ENCODE data around the gene CPD.
"Not testable (repeated sequence)": the region's sequence is repeated elsewhere in the genome, so short reads cannot be mapped to it uniquely, and the experiment has no call there.

Gene CPD

DNA sequence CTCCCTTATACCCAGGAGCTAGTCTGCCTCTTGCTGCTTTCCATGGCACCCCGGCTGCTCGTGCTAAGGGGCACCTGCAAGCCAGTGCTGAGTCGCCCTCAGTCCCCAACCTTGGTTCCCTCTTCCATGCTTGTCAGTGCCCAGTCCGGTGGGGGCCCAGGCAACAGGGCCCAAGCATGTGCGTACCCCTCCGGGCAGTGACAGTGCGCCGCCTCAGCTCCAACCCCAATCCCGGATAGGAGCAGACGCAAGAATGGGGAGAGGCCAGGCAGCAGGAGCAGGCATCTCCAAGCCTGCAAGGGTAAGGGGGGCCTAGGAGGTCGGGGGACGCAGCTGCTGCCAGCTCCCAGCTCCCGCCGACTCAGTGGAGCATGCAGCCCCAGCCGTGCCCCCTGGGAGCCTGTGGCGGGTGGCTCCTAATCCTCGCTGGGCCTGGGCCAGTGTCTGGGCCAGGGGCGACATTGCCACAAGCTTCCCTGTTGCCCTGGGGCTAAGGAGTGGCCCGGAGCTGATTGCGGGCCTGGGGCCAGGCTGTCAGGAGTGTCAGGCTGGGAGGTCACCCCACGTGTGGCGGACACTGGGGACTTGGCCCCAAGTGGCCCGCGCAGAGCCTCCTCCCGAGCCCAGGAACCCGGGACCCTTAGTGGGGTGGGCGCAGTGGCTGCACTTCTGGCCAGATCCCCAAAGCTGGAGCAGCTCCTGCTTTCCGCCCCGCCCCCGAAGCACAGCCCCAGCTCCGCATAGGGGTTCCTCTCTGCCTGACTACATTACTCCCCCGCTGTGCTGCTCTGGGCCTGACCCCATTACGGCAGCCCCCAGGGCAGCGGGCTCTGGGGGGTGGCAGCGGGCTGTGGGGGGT lies 9.8 kb downstream of the CPD start:
- DNase-seq (ENCODE audit: low spot score), result no peak

GRCh38 chr17:30389756-30390300 lies 11.1 kb downstream of the CPD start:
- no peak for DNase-seq (ENCODE audit: low spot score)

GRCh38 chr17:30391534-30391933 lies 12.8 kb downstream of the CPD start:
- no peak for DNase-seq (ENCODE audit: low spot score)

- DNase-seq (ENCODE audit: low spot score), result no peak
Observed at GRCh38 chr17:30393491-30393890, 14.8 kb downstream of the CPD start.

DNA sequence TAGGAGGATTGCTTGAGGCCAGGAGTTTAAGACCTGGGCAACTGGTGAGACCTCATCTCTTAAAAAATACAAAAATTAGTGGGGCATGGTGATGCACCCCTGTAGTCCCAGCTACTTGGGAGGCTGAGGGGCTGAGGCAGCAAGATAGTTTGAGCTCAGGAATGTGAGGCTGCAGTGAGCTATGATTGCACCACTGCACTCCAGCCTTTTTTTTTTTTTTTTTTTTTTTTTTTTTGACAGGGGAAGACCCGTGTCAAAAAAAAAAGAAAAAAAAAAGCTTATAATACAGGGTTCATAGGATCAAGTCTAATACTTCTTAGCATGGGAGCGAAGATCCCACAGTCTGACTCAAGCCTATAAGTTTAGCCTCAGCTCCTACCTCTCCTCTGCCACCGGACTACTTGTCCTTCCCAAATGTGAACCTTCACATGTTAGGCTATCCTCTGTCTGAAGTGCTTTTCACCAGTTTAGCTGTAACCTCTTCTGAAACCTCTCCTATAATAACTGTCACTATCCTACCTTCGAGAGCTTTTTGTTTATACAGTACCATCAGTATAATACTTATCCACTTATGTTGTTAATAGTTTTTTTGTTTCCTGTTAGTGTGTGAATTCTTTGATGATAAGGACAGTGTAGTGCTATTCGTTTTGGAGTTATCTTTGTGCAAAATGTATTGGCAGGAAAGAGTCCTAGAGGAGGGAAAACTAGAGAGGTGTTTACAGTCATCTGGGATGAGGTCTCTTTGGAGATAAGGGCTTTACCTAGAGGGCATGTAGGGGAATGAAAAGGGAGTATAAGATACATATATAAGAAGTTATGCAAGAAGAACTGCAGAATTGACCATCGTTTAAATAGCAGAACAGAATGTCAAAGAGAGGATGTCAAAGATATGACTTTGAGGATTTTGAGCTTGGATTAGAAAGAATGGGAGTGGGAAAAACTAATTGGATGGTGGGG lies 15.5 kb downstream of the CPD start:
- DNase-seq (ENCODE audit: low spot score), result no peak

- DNase-seq (ENCODE audit: low spot score), result no peak
Observed at GRCh38 chr17:30395398-30396022, 16.8 kb downstream of the CPD start.

GRCh38 chr17:30396129-30396528 lies 17.4 kb downstream of the CPD start:
- no peak for DNase-seq (ENCODE audit: low spot score)

DNA sequence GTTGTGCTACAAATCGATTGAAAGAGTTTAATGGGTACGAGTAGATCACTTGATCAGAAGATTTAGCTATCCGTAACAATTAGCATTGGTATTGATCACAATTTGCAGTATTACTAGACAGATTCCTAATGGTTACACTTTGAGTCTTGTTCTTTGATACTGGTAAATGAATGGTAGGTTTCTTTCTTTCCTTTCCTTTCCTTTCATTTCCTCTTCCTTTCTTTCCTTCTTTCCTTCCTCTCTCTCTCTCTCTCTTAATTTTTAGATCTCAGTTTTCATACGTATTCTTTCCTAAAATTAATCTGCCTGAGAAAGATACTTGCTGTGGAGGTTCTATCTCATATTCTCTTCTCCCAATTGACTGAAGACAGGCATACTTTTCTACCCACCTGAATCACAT lies 17.9 kb downstream of the CPD start:
- DNase-seq (ENCODE audit: low spot score), result no peak

- DNase-seq (ENCODE audit: low spot score), result no peak
Observed at GRCh38 chr17:30398328-30399041, 19.8 kb downstream of the CPD start.

DNA sequence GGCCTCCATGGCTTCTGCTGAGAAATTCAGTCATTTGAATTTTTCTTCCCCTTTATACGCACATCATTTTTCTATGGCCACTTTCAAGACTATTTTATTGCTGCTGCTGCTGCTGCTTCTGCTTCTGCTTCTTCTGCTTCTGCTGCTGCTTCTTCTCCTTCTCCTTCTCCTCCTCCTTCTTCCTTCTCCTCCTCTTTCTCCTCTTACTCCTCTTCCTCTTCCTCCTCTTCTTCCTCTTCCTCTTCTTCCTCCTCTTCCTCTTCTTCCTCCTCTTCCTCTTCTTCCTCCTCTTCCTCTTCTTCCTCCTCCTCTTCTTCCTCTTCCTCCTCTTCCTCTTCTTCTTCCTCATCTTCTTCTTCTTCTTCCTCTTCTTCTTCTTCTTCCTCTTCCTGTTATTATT lies 22.4 kb downstream of the CPD start:
- no peak for DNase-seq (ENCODE audit: low spot score)

DNA sequence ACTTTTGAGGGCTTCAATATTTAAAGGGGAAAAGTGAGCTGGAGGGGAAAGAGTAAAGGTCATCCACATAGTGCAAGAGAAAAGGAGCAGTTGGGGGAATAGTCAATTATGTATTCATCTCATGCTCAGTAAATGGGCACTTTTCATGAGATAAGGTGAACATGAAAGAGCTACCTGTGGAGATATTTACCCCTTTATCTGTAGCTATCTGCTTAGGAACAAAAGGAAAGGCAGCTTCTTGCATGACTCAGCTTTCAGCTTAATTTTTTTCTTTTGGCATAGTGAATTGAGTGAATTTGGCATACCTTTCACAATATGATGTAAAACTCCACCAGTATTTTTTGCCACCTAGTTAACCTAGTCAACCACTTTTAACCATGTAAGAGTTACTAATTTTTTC lies 26.4 kb downstream of the CPD start:
- no peak for DNase-seq (ENCODE audit: low spot score)

DNA sequence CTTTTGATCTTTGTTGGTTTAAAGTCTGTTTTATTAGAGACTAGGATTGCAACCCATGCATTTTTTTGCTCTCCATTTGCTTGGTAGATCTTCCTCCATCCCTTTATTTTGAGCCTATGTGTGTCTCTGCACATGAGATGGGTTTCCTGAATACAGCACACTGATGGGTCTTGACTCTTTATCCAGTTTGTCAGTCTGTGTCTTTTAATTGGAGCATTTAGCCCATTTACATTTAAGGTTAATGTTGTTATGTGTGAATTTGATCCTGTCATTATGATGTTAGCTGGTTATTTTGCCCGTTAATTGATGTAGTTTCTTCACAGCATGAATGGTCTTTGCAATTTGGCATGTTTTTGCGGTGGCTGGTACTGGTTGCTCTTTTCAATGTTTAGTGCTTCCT lies 31.9 kb downstream of the CPD start:
- DNase-seq (ENCODE audit: low spot score), result not testable (repeated sequence)

DNA sequence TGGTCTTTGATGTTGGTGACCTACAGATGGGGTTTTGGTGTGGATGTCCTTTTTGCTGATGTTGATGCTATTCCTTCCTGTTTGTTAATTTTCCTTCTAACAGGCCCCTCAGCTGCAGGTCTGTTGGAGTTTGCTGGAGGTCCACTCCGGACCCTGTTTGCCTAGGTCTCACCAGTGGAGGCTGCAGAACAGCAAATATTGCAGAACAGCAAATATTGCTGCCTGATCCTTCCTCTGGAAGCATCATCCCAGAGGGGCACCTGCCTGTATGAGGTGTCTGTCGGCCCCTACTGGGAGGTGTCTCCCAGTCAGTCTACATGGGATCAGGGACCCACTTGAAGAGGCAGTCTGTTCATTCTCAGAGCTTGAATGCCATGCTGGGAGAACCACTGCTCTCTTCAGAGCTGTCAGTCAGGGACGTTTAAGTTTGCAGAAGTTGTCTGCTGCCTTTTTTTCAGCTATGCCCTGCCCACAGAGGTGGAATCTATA lies 33.3 kb downstream of the CPD start:
- not testable (repeated sequence) for DNase-seq (ENCODE audit: low spot score)

DNA sequence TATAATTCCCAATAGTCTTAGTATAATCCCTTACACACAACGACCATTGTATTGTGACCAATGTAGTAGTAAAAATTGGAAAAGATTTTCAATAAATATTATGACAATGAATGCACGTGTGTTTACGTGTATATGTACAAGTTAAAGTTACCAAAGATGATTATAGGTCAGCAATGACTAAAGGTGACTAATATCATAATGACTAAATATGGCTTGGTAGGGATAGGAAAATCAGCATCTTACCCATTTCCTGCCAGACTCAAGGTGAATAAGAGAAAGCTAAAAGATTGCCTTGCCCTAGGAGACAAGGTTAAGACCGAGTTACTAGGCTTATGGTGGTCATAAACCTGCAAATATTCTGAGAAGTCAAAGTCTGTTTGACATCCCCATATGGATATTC lies 34.4 kb downstream of the CPD start:
- DNase-seq (ENCODE audit: low spot score), result peak; percentile 48

GRCh38 chr17:30414486-30414885 lies 35.8 kb downstream of the CPD start:
- no peak for DNase-seq (ENCODE audit: low spot score)

DNA sequence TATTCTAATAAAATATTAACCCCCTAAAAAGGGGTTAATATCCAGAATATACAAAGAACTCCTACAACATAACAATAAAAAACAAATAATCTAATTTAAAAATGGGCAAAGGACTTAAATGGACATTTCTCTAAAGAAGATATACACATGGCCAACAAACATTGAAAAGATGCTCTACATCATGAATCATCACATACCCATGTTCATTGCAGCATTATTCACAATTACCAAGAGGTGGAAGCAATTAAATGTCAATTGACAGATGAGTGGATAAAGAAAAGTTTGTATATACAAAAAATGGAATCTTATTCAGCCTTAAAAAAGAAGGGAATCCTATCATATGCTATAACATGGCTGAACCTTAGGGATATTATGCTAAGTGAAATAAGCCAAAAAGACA lies 36.8 kb downstream of the CPD start:
- DNase-seq (ENCODE audit: low spot score), result no peak

DNA sequence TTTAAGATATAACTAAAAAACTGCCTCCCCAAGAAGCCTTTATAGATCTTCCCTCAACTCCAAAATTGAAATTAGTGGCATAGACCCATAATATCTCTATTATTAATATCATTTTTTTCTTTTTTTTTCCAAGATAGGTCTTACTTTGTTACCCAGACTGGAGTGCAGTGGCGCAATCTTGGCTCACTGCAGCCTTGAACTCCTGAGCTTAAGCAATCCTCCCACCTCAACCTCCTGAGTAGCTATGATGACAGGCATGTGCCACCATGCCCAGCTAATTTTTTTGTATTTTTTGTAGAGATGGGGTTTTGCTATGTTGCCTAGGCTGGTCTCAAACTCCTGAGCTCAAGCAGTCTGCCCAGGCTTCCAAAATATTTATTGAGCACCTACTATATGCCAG lies 39.3 kb downstream of the CPD start:
- not testable (repeated sequence) for DNase-seq (ENCODE audit: low spot score)

DNA sequence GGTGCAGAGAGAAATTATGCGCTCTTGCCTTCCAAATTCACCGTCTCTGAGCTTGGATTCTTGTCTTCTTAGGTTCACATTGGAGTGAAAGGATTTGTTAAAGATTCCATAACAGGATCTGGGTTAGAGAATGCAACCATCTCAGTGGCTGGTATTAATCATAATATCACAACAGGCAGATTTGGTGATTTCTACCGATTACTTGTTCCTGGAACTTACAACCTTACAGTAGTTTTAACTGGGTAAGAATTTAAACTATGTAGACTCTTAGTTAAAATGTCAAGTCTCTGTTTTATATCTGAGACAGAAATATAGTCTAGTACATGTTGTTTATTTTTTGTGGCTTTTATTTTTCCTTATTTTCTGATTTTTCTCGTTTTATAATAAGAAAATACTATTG lies 42.9 kb downstream of the CPD start:
- DNase-seq (ENCODE audit: low spot score), result no peak

GRCh38 chr17:30422171-30422570 lies 43.4 kb downstream of the CPD start:
- no peak for DNase-seq (ENCODE audit: low spot score)

GRCh38 chr17:30424471-30424870 lies 45.7 kb downstream of the CPD start:
- no peak for DNase-seq (ENCODE audit: low spot score)

- DNase-seq (ENCODE audit: low spot score), result peak; percentile 26
Observed at GRCh38 chr17:30426292-30426691, 47.6 kb downstream of the CPD start.

Data from kidney tubule cell (primary cell).